ENCODE data around the gene CTPS2. TPM values are rescaled to one million over a fixed set of nuclear protein-coding genes. Genes with fewer than 3 reads are reported as not detected.
A peak's percentile ranks its signal among the peaks of the same experiment; 100 is the strongest.

CTPS2 gene
- total RNA-seq, 1 donor from 2014 or later = 11.4 TPM

- Histone ChIP-seq H3K4me2 (ENCODE audit: low read length) (no peak overlapping the region), H3K79me2 (ENCODE audit: insufficient read depth, low read length) (no peaks in the 10 kb centered on the region), H4K20me1 (ENCODE audit: insufficient read depth, low read length) (no peaks in the 10 kb centered on the region), H3K27ac (ENCODE audit: low read depth, low read length) (no peak overlapping the region), H3K9ac (ENCODE audit: low read length) (no peak overlapping the region), H3K4me1 (ENCODE audit: insufficient read depth, low read length) (no peaks in the 10 kb centered on the region), H3K27me3 (ENCODE audit: insufficient read depth, low read length) (no peaks in the 10 kb centered on the region), H3K36me3 (ENCODE audit: insufficient read depth, low read length) (no peaks in the 10 kb centered on the region), H2AFZ (ENCODE audit: low read depth, low read length) (no peak overlapping the region), H3K9me3 (ENCODE audit: insufficient read depth, low read depth, low read length) (no peaks in the 10 kb centered on the region), H3K4me3 (ENCODE audit: insufficient read depth, low read depth, low read length) (no peak overlapping the region)
- Mint-ChIP-seq H3K27ac (ENCODE audit: unreplicated experiment) (no peak overlapping the region), H3K9me3 (ENCODE audit: unreplicated experiment) (no peaks in the 10 kb centered on the region), H3K36me3 (ENCODE audit: low read depth, unreplicated experiment) (no peaks in the 10 kb centered on the region), H3K4me1 (ENCODE audit: low read depth, unreplicated experiment) (no peaks in the 10 kb centered on the region), H3K27me3 (ENCODE audit: low read depth, unreplicated experiment) (no peaks in the 10 kb centered on the region), H3K4me3 (ENCODE audit: unreplicated experiment) (no peak overlapping the region)
- FAIRE-seq = no peak
- DNase-seq (ENCODE audit: low read depth) = no peak
- TF ChIP-seq CTCF (IDR thresholded peaks at IDR 0.05; ENCODE audit: insufficient read depth, low read depth, low read length) (no peak), EZH2 (IDR thresholded peaks at IDR 0.05; ENCODE audit: insufficient read depth, low read length) (no peak)
Observed at GRCh38 chrX:16560173-16560572, 152.3 kb downstream of the CTPS2 start.

- Mint-ChIP-seq H3K9me3 (ENCODE audit: unreplicated experiment) (no peaks in the 10 kb centered on the region), H3K36me3 (ENCODE audit: low read depth, unreplicated experiment) (no peaks in the 10 kb centered on the region), H3K27ac (ENCODE audit: unreplicated experiment) (no peak overlapping the region), H3K4me3 (ENCODE audit: unreplicated experiment) (no peak overlapping the region), H3K27me3 (ENCODE audit: low read depth, unreplicated experiment) (no peaks in the 10 kb centered on the region), H3K4me1 (ENCODE audit: low read depth, unreplicated experiment) (no peaks in the 10 kb centered on the region)
- H3K4me1 ChIP-seq (ENCODE audit: insufficient read depth, low read length) = no peaks in the 10 kb centered on the region
- no peaks in the 10 kb centered on the region for H3K9me3 ChIP-seq (ENCODE audit: insufficient read depth, low read depth, low read length)
- no peaks in the 10 kb centered on the region for H3K36me3 ChIP-seq (ENCODE audit: insufficient read depth, low read length)
- H3K4me3 ChIP-seq (ENCODE audit: insufficient read depth, low read depth, low read length) = no peak overlapping the region
- no peak overlapping the region for H3K4me2 ChIP-seq (ENCODE audit: low read length)
- H3K79me2 ChIP-seq (ENCODE audit: insufficient read depth, low read length) = no peaks in the 10 kb centered on the region
- H3K9ac ChIP-seq (ENCODE audit: low read length) = no peak overlapping the region
- H2AFZ ChIP-seq (ENCODE audit: low read depth, low read length) = no peak overlapping the region
- DNase-seq (ENCODE audit: low read depth) (peak; percentile 15), FAIRE-seq (no peak)
- H3K27ac ChIP-seq (ENCODE audit: low read depth, low read length) = no peak overlapping the region
- TF ChIP-seq EZH2 (IDR thresholded peaks at IDR 0.05; ENCODE audit: insufficient read depth, low read length) (no peak), CTCF (IDR thresholded peaks at IDR 0.05; ENCODE audit: insufficient read depth, low read depth, low read length) (no peak)
- no peaks in the 10 kb centered on the region for H4K20me1 ChIP-seq (ENCODE audit: insufficient read depth, low read length)
- no peaks in the 10 kb centered on the region for H3K27me3 ChIP-seq (ENCODE audit: insufficient read depth, low read length)
Observed at GRCh38 chrX:16559206-16559619, 153.3 kb downstream of the CTPS2 start.

- H3K4me1 ChIP-seq (ENCODE audit: insufficient read depth, low read length) = no peaks in the 10 kb centered on the region
- Mint-ChIP-seq H3K4me3 (ENCODE audit: unreplicated experiment) (no peak overlapping the region), H3K36me3 (ENCODE audit: low read depth, unreplicated experiment) (no peaks in the 10 kb centered on the region), H3K4me1 (ENCODE audit: low read depth, unreplicated experiment) (no peaks in the 10 kb centered on the region), H3K27ac (ENCODE audit: unreplicated experiment) (no peak overlapping the region), H3K9me3 (ENCODE audit: unreplicated experiment) (no peaks in the 10 kb centered on the region), H3K27me3 (ENCODE audit: low read depth, unreplicated experiment) (no peaks in the 10 kb centered on the region)
- DNase-seq (ENCODE audit: low read depth) (no peak), FAIRE-seq (no peak)
- no peak overlapping the region for H3K9ac ChIP-seq (ENCODE audit: low read length)
- H4K20me1 ChIP-seq (ENCODE audit: insufficient read depth, low read length) = no peaks in the 10 kb centered on the region
- H3K4me2 ChIP-seq (ENCODE audit: low read length) = no peak overlapping the region
- no peak overlapping the region for H3K4me3 ChIP-seq (ENCODE audit: insufficient read depth, low read depth, low read length)
- no peak overlapping the region for H2AFZ ChIP-seq (ENCODE audit: low read depth, low read length)
- no peaks in the 10 kb centered on the region for H3K79me2 ChIP-seq (ENCODE audit: insufficient read depth, low read length)
- H3K27ac ChIP-seq (ENCODE audit: low read depth, low read length) = no peak overlapping the region
- no peaks in the 10 kb centered on the region for H3K36me3 ChIP-seq (ENCODE audit: insufficient read depth, low read length)
- no peaks in the 10 kb centered on the region for H3K27me3 ChIP-seq (ENCODE audit: insufficient read depth, low read length)
- no peaks in the 10 kb centered on the region for H3K9me3 ChIP-seq (ENCODE audit: insufficient read depth, low read depth, low read length)
- no peak for TF ChIP-seq EZH2 (IDR thresholded peaks at IDR 0.05; ENCODE audit: insufficient read depth, low read length)
- no peak for TF ChIP-seq CTCF (IDR thresholded peaks at IDR 0.05; ENCODE audit: insufficient read depth, low read depth, low read length)
Observed at GRCh38 chrX:16558489-16558888, 154.0 kb downstream of the CTPS2 start.
